GM12878 (cell line): Measurements from ENCODE around the gene RTN4R. TPM values are rescaled to one million over a fixed set of nuclear protein-coding genes. Genes with fewer than 3 reads are reported as not detected.

Source experiments
- ASH2L ChIP-seq: fragments of 300-600, 200-600 bp; sonication (generic); IDR thresholded peaks from 2 replicates; pipeline ENCODE4 v1.6.1; 2017; ENCODE audit warnings: low read depth, mild to moderate bottlenecking, borderline replicate concordance
- BCL11A ChIP-seq: IDR thresholded peaks from 2 replicates; pipeline ENCODE4 v1.6.1; 2011; ENCODE audit warnings: low read depth, low read length
- EED ChIP-seq: sonication (generic); IDR thresholded peaks from 2 replicates; pipeline ENCODE4 v1.6.1; 2016; ENCODE audit warnings: antibody characterized with exemption, low read depth
- HCFC1 ChIP-seq: fragments of 150-350 bp; IDR thresholded peaks from 2 replicates; pipeline ENCODE4 v1.6.1; 2014; ENCODE audit warnings: low read length
- NRF1 ChIP-seq: conservative IDR thresholded peaks from 2 replicates; pipeline ENCODE4 v1.6.1; 2011; ENCODE audit warnings: mild to moderate bottlenecking, low read depth, low read length, improper control_type of control experiment
- PML ChIP-seq: IDR thresholded peaks from 2 replicates; pipeline ENCODE4 v1.6.1; 2012; ENCODE audit warnings: low read length, inconsistent platforms
- TCF7 ChIP-seq: IDR thresholded peaks from 2 replicates; pipeline ENCODE4 v1.6.1; 2014; ENCODE audit warnings: antibody characterized with exemption, borderline replicate concordance
- polyA plus RNA-seq, 11 experiments: library from polyadenylated mRNA; depleted of rRNA in 4 of 11; unstranded in 6 of 11; stranded (reverse) in 5 of 11; fragments of >200 nt; fragmentation: Nextera tagmentation in 4 of 11; fragmentation: Illumina TruSeq in 1 of 11; extraction: Ambion mirVana in 4 of 11; extraction: Trizol in 1 of 11; gene quantifications; 1 replicate in 1 of 11; 2 replicates in 10 of 11; pipeline versions ENCODE4 v1.2.1 to v1.2.3, GENCODE V29; 2011 to 2016; ENCODE audit warnings: inconsistent platforms in 2 of 11, missing spikeins in 2 of 11, low read depth in 1 of 11
- total RNA-seq, 4 experiments: library from RNA; depleted of rRNA in 3 of 4; stranded (reverse); fragments of >200 nt in 3 of 4; fragmentation: Illumina TruSeq in 1 of 4; extraction: Trizol in 1 of 4; gene quantifications; 2 replicates each; pipeline versions ENCODE4 v1.2.1 to v1.2.3, GENCODE V29; 2013 to 2021
- TF ChIP-seq, protein P1 (sequence below): fragments of 450-650 bp; IDR thresholded peaks from 2 replicates; pipeline ENCODE4 v1.6.1; 2016; ENCODE audit warnings: mild to moderate bottlenecking, moderate library complexity, borderline replicate concordance
- TF ChIP-seq, protein P2 (sequence below): fragments of 450-650 bp; formaldehyde crosslinking; IDR thresholded peaks from 2 replicates; pipeline ENCODE4 v1.4.0; 2022; ENCODE audit warnings: mild to moderate bottlenecking, moderate library complexity
- TF ChIP-seq, protein P3 (sequence below): fragments of 150-350 bp; IDR thresholded peaks from 2 replicates; pipeline ENCODE4 v1.6.1; 2014; ENCODE audit warnings: mild to moderate bottlenecking, low read depth, low read length
- TF ChIP-seq, protein P4 (sequence below): IDR thresholded peaks from 2 replicates; pipeline ENCODE4 v1.6.1; 2012; ENCODE audit warnings: mild to moderate bottlenecking, low read depth, low read length

Gene RTN4R
- total and polyA plus RNA-seq, 10 of the 15 experiments (the other 5 are each of a cell fraction or from before 2014, with no cell fraction given): 0.03 to 1.0 (median 0.60) TPM; not detected in 2

DNA sequence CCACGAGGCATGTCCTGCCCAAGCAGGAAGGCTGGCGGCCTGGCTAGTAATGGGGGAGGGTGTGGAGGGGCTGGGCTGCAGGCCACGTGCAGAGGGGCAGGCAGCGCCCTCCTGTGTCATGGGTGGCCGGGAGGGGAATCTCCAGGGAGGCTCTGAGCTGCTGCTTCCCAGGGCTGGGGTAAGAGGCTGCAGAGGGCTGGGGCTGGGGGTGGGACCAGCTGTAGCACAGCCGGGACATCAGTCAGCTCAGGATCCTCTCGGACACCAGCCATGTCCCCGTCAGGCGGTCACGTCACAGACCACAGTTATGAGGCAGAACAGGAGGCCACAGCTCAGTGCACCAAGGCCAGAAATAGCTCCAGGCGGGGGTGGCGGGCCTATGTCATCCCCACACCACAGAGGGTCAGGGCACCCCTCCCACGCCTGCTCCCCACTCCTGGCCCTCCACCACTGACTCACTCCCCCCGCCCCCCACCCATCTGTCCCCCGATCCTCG lies 21.1 kb downstream of the RTN4R start (continued):
- TF ChIP-seq, protein P1, sequence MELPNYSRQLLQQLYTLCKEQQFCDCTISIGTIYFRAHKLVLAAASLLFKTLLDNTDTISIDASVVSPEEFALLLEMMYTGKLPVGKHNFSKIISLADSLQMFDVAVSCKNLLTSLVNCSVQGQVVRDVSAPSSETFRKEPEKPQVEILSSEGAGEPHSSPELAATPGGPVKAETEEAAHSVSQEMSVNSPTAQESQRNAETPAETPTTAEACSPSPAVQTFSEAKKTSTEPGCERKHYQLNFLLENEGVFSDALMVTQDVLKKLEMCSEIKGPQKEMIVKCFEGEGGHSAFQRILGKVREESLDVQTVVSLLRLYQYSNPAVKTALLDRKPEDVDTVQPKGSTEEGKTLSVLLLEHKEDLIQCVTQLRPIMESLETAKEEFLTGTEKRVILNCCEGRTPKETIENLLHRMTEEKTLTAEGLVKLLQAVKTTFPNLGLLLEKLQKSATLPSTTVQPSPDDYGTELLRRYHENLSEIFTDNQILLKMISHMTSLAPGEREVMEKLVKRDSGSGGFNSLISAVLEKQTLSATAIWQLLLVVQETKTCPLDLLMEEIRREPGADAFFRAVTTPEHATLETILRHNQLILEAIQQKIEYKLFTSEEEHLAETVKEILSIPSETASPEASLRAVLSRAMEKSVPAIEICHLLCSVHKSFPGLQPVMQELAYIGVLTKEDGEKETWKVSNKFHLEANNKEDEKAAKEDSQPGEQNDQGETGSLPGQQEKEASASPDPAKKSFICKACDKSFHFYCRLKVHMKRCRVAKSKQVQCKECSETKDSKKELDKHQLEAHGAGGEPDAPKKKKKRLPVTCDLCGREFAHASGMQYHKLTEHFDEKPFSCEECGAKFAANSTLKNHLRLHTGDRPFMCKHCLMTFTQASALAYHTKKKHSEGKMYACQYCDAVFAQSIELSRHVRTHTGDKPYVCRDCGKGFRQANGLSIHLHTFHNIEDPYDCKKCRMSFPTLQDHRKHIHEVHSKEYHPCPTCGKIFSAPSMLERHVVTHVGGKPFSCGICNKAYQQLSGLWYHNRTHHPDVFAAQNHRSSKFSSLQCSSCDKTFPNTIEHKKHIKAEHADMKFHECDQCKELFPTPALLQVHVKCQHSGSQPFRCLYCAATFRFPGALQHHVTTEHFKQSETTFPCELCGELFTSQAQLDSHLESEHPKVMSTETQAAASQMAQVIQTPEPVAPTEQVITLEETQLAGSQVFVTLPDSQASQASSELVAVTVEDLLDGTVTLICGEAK: no peak
- TF ChIP-seq HCFC1 (no peak), EED (peak; percentile 29; the same call in 1 of the 2 replicates), TCF7 (no peak), BCL11A (peak; percentile 80), PML (no peak), NRF1 (no peak), ASH2L (no peak)
- TF ChIP-seq, protein P2, sequence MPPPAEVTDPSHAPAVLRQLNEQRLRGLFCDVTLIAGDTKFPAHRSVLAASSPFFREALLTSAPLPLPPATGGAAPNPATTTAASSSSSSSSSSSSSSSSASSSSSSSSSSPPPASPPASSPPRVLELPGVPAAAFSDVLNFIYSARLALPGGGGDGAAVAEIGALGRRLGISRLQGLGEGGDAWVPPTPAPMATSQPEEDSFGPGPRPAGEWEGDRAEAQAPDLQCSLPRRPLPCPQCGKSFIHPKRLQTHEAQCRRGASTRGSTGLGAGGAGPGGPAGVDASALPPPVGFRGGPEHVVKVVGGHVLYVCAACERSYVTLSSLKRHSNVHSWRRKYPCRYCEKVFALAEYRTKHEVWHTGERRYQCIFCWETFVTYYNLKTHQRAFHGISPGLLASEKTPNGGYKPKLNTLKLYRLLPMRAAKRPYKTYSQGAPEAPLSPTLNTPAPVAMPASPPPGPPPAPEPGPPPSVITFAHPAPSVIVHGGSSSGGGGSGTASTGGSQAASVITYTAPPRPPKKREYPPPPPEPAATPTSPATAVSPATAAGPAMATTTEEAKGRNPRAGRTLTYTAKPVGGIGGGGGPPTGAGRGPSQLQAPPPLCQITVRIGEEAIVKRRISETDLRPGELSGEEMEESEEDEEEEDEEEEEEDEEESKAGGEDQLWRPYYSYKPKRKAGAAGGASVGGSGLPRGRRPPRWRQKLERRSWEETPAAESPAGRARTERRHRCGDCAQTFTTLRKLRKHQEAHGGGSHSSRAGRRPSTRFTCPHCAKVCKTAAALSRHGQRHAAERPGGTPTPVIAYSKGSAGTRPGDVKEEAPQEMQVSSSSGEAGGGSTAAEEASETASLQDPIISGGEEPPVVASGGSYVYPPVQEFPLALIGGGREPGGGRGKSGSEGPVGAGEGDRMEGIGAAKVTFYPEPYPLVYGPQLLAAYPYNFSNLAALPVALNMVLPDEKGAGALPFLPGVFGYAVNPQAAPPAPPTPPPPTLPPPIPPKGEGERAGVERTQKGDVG (CRISPR knock-in tag): no peak
- TF ChIP-seq, protein P3, sequence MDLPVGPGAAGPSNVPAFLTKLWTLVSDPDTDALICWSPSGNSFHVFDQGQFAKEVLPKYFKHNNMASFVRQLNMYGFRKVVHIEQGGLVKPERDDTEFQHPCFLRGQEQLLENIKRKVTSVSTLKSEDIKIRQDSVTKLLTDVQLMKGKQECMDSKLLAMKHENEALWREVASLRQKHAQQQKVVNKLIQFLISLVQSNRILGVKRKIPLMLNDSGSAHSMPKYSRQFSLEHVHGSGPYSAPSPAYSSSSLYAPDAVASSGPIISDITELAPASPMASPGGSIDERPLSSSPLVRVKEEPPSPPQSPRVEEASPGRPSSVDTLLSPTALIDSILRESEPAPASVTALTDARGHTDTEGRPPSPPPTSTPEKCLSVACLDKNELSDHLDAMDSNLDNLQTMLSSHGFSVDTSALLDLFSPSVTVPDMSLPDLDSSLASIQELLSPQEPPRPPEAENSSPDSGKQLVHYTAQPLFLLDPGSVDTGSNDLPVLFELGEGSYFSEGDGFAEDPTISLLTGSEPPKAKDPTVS: no peak
- TF ChIP-seq, protein P4, sequence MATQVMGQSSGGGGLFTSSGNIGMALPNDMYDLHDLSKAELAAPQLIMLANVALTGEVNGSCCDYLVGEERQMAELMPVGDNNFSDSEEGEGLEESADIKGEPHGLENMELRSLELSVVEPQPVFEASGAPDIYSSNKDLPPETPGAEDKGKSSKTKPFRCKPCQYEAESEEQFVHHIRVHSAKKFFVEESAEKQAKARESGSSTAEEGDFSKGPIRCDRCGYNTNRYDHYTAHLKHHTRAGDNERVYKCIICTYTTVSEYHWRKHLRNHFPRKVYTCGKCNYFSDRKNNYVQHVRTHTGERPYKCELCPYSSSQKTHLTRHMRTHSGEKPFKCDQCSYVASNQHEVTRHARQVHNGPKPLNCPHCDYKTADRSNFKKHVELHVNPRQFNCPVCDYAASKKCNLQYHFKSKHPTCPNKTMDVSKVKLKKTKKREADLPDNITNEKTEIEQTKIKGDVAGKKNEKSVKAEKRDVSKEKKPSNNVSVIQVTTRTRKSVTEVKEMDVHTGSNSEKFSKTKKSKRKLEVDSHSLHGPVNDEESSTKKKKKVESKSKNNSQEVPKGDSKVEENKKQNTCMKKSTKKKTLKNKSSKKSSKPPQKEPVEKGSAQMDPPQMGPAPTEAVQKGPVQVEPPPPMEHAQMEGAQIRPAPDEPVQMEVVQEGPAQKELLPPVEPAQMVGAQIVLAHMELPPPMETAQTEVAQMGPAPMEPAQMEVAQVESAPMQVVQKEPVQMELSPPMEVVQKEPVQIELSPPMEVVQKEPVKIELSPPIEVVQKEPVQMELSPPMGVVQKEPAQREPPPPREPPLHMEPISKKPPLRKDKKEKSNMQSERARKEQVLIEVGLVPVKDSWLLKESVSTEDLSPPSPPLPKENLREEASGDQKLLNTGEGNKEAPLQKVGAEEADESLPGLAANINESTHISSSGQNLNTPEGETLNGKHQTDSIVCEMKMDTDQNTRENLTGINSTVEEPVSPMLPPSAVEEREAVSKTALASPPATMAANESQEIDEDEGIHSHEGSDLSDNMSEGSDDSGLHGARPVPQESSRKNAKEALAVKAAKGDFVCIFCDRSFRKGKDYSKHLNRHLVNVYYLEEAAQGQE: no peak
